Kidney epithelial cell (primary cell): Measurements from ENCODE around the gene FAM131B. TPM values are rescaled to one million over a fixed set of nuclear protein-coding genes. Genes with fewer than 3 reads are reported as not detected.

Source experiments
- DNase-seq: peaks from one replicate; pipeline ENCODE4 v3.0.0-alpha.2; 2010; ENCODE audit warnings: low read depth
- H3K27me3 ChIP-seq: 2 replicates; pipeline ENCODE4 v1.6.0; 2011; ENCODE audit warnings: low read length; ENCODE audit not compliant: control insufficient read depth, insufficient read depth
- H3K36me3 ChIP-seq: 2 replicates; pipeline ENCODE4 v1.5.1; 2011; ENCODE audit warnings: low read length; ENCODE audit not compliant: control insufficient read depth, insufficient read depth
- H3K4me3 ChIP-seq: 2 replicates; pipeline ENCODE4 v1.5.1; 2011; ENCODE audit warnings: low read depth, mild to moderate bottlenecking, control low read depth, low read length
- total RNA-seq: library from RNA; depleted of rRNA; stranded (reverse); fragments of >200 nt; gene quantifications from 2 replicates; pipeline ENCODE4 v1.2.3, GENCODE V29; 2015
- TF ChIP-seq, protein P1 (sequence below): IDR thresholded peaks from 2 replicates; pipeline ENCODE4 v1.5.1; 2011; ENCODE audit warnings: mild to moderate bottlenecking, moderate library complexity, low read length, control low read depth, inconsistent platforms; ENCODE audit not compliant: insufficient read depth, poor library complexity, severe bottlenecking

Gene FAM131B
- total RNA-seq, 1 donor from 2014 or later = 1.3 TPM

DNA sequence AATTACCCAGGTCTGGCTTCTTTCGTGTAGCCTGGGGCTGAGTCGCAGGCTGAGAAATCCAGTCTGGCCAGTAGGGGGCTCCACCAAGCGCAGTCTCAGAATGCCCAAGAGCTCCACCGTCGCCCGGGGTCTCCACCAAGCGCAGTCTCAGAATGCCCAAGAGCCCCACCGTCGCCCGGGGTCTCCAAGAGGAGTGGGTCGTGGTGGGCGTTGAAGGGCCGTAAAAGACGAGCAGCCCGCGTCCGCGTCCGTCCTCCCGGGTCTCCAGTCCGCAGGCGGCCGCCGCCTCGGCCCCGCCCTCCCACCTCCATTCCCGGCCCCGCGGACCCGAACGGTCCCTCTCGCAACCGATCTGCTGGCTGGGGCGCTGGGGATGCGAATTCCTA lies 17.7 kb upstream of the FAM131B start:
- TF ChIP-seq, protein P1, sequence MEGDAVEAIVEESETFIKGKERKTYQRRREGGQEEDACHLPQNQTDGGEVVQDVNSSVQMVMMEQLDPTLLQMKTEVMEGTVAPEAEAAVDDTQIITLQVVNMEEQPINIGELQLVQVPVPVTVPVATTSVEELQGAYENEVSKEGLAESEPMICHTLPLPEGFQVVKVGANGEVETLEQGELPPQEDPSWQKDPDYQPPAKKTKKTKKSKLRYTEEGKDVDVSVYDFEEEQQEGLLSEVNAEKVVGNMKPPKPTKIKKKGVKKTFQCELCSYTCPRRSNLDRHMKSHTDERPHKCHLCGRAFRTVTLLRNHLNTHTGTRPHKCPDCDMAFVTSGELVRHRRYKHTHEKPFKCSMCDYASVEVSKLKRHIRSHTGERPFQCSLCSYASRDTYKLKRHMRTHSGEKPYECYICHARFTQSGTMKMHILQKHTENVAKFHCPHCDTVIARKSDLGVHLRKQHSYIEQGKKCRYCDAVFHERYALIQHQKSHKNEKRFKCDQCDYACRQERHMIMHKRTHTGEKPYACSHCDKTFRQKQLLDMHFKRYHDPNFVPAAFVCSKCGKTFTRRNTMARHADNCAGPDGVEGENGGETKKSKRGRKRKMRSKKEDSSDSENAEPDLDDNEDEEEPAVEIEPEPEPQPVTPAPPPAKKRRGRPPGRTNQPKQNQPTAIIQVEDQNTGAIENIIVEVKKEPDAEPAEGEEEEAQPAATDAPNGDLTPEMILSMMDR = peak; percentile 90
- Histone ChIP-seq H3K27me3 (no peaks in the 10 kb centered on the region), H3K36me3 (peaks cover 1% of the 10 kb centered on the region), H3K4me3 (peak overlapping the region; percentile 92)
- no peak for DNase-seq

DNA sequence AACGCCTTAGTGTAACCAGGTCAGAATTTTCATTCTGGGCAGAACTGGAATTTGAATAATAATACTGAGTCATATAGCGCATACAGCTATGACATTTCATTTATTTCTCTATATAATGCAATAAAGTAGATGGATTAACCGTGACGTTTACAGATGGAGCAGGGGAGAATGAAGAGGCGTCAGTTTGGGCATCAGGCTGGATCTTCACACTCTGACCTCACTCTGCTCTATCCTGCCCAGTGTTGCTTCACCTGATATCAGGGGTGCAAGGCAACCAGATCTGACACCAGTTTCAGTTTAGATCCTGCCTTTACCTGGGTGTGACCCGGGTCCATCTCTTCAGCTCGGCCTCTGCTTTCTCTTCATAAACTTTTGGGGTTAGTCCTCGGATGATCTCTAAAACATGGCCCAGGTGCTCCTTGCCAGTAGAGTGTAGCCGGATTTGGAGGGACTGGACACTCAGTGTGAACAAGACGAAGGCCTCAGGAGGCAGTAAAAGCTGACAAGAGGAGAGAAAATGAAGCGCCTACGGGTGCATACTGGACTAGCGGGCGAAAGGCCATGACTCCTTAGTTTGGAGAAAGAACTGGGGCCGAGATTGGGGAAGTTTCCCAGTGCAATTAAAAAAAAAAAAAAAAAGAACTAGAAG lies 17.2 kb upstream of the FAM131B start:
- Histone ChIP-seq H3K27me3 (no peaks in the 10 kb centered on the region), H3K4me3 (peak overlapping the region; percentile 92), H3K36me3 (no peaks in the 10 kb centered on the region)
- no peak for DNase-seq
- TF ChIP-seq, protein P1 = no peak

DNA sequence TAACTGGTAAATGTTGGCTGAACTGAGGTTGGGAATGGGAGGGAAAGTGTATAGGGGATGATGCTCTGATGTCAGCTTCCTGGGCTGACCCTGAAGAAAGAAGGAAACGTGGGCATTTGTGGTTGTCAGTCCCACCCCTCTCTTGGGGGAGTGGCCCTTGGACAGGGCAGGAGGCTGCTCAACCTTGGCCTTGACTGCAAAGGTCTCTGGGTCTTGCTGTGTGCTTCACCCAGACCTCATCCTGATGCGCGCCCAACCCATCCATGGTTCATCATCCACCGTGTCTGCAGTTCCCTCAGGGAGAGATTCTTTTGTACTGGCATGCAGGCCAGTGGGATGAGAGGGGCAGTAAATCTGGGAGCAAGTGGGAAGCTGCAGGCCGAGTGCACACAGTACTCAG lies 13.9 kb upstream of the FAM131B start:
- TF ChIP-seq, protein P1 = no peak
- no peak overlapping the region for H3K4me3 ChIP-seq
- DNase-seq = no peak
- no peaks in the 10 kb centered on the region for H3K27me3 ChIP-seq
- no peaks in the 10 kb centered on the region for H3K36me3 ChIP-seq

DNA sequence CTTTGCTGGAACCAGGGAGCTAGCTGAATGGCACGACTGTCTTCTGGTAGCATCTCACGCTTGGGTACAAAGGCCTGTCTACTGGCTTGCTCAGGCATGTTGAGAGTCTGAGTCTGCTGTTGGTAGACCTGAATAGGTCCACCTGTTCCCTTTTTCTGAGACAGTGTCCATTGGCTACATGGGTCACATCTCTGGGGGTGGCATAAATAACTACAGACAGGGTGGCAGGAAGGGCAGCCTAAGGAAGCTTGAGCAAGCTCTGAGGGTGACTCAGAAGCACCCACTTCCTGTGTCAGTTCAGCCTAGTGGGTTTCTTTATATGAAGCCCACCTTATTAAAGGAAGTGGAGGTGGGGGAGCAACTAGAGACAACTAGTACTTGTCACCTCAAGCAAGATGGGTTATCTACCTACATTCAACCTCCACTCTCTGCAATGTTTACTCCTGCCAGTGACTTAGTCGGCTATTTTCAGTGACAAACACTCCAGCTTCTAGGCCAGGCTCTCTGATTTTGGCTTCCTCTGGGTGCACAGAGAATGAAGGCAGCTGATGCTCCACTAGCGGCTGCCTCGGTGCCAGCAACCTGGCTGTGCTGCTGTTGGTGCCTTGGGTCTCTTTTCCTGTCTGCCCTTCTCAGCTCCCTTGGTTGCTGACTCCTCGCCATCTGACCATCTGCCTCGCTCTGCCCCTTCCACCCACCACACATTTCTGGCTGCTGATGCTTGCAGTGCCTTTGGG lies 13.0 kb upstream of the FAM131B start:
- TF ChIP-seq, protein P1 = no peak
- no peak for DNase-seq
- Histone ChIP-seq H3K4me3 (no peak overlapping the region), H3K36me3 (no peaks in the 10 kb centered on the region), H3K27me3 (no peaks in the 10 kb centered on the region)

DNA sequence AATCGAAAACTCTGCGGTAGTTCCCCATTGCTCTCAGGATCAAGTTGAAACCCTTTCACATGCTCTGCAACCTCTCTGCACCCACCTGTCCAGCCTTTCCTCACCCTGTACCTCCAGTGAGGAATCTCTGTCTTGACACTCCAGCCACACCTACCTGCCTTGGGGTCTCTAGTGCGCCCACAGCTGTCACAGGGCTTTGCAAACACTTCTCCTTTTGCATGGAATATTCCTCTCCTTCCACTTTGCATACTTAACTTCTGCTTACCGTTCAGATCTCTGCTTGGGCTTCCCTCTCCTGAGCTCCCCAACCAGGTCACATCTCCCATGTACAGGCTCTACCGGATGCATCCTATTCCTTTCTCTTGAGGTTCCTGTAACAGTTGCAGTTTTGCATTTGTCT lies 12.0 kb upstream of the FAM131B start:
- Histone ChIP-seq H3K4me3 (no peak overlapping the region), H3K27me3 (no peaks in the 10 kb centered on the region), H3K36me3 (no peaks in the 10 kb centered on the region)
- TF ChIP-seq, protein P1 = no peak
- no peak for DNase-seq
